Epithelial cell of esophagus (primary cell): ENCODE data around the gene SLC13A5.
A peak's percentile ranks its signal among the peaks of the same experiment; 100 is the strongest.

ENCODE experiments used
- DNase-seq: peaks from one replicate; pipeline ENCODE4 v3.0.0; 2010; ENCODE audit warnings: low read depth
- H3K4me3 ChIP-seq: 2 replicates; pipeline ENCODE4 v1.5.1; 2011; ENCODE audit warnings: mild to moderate bottlenecking, low read length, control low read depth
- CTCF ChIP-seq: IDR thresholded peaks from 2 replicates; pipeline ENCODE4 v1.5.1; 2011; ENCODE audit warnings: low read depth, mild to moderate bottlenecking, low read length, control low read depth, inconsistent platforms; ENCODE audit not compliant: insufficient read depth; ENCODE audit errors: missing control alignments

Gene SLC13A5

GRCh38 chr17:6713130-6713917 is at the start of gene SLC13A5:
SLC13A5 (minus strand) TSS chr17:6713369; CDS start chr17:6713333, 36 bp downstream.
- DNase-seq = peak; percentile 35
- TF ChIP-seq CTCF = peak; percentile 17
- H3K4me3 ChIP-seq = peak within 1 kb of the TSS; percentile 10

GRCh38 chr17:6761779-6762178 is 48.6 kb upstream of the SLC13A5 start:
- no peak for DNase-seq
- no peak for TF ChIP-seq CTCF
- no peak overlapping the region for H3K4me3 ChIP-seq

GRCh38 chr17:6757747-6758146 is 44.6 kb upstream of the SLC13A5 start:
- no peak overlapping the region for H3K4me3 ChIP-seq
- TF ChIP-seq CTCF = no peak
- DNase-seq = no peak

- DNase-seq = no peak
- TF ChIP-seq CTCF = no peak
- no peak overlapping the region for H3K4me3 ChIP-seq
These were observed 43.4 kb upstream of the SLC13A5 start for GRCh38 chr17:6756425-6757031.

GRCh38 chr17:6755731-6756184 is 42.6 kb upstream of the SLC13A5 start, which contains the start of gene XAF1:
XAF1 (plus strand) TSS chr17:6756046; CDS start chr17:6756079, 33 bp downstream.
- no peak for DNase-seq
- TF ChIP-seq CTCF = no peak
- no peak within 1 kb of the TSS for H3K4me3 ChIP-seq

- no peak for DNase-seq
- H3K4me3 ChIP-seq = no peak overlapping the region
- no peak for TF ChIP-seq CTCF
These were observed 42.1 kb upstream of the SLC13A5 start for GRCh38 chr17:6755281-6755680.
